GM12872 (cell line): ENCODE measurements around the gene MXD4.

Experiments used
- TF ChIP-seq, protein P1 (sequence below): IDR thresholded peaks from 3 replicates; pipeline ENCODE4 v1.5.1; 2011; ENCODE audit warnings: low read depth, mild to moderate bottlenecking, low read length, moderate library complexity; ENCODE audit not compliant: insufficient read depth

Gene MXD4

DNA sequence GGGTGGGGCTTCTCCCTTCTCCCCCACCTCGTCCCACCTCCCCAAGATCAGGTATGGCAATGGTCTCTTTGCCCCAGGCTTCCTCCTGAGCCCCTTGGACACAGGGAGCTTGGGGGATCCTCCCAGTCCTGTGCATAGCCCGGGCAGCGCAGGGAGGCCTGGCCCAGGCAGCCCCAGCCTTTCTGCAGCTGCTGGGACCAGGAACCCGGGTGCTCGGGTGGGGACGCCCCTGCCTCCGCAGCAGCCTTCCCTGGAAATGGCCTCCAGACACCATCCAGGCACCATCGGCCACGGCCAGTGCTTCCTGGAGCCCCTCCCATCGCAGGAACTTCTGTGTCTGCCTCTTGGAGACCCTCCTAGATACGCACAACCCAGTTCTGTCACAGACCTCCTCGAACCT is 5.9 kb upstream of the MXD4 start:
- TF ChIP-seq, protein P1, sequence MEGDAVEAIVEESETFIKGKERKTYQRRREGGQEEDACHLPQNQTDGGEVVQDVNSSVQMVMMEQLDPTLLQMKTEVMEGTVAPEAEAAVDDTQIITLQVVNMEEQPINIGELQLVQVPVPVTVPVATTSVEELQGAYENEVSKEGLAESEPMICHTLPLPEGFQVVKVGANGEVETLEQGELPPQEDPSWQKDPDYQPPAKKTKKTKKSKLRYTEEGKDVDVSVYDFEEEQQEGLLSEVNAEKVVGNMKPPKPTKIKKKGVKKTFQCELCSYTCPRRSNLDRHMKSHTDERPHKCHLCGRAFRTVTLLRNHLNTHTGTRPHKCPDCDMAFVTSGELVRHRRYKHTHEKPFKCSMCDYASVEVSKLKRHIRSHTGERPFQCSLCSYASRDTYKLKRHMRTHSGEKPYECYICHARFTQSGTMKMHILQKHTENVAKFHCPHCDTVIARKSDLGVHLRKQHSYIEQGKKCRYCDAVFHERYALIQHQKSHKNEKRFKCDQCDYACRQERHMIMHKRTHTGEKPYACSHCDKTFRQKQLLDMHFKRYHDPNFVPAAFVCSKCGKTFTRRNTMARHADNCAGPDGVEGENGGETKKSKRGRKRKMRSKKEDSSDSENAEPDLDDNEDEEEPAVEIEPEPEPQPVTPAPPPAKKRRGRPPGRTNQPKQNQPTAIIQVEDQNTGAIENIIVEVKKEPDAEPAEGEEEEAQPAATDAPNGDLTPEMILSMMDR = no peak

DNA sequence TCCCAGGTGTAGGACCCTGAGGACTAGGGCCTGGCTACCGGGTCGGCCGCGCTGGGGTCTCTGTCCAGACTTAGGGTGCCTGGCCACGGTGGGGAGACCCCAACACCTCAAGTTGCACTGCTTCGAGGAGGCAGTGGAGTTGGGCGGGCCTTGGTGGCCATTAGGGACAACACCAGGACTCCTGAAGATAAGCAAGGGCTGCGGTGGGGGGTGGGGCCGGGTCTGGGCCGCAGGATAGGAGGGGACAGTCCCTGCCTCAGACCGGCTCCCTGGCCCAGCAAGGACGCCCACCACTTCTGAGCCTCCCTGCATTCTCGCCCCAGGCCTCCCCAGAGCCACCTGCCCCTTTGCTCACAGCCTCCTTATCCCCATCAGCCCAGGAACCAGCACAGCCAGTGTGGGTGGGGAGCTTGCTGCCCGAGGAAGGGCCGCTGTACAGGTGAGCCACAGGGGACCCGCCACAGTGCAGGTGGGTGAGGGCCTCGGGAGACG is 5.5 kb upstream of the MXD4 start:
- TF ChIP-seq, protein P1 = no peak

DNA sequence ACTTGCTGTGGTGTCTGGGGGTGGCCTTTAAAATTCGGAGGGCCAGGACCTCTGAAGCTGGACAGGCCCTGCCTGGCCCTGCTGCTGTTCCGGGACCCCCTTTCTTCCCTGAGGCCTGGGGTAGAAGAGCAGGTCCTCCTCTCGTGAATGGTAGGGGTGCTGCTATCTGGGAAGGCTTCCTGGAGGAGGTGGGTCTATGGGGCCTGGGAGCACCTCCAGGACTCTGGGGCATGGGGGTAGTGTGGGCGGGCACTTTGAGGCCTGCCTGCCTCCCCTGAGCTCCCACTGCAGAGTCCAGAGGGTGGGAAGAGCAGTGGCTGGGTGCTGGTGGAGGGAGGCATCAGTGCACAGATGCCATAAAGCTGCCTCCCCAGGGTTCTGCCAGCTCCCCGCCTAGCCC is 4.9 kb upstream of the MXD4 start:
- TF ChIP-seq, protein P1 = no peak

DNA sequence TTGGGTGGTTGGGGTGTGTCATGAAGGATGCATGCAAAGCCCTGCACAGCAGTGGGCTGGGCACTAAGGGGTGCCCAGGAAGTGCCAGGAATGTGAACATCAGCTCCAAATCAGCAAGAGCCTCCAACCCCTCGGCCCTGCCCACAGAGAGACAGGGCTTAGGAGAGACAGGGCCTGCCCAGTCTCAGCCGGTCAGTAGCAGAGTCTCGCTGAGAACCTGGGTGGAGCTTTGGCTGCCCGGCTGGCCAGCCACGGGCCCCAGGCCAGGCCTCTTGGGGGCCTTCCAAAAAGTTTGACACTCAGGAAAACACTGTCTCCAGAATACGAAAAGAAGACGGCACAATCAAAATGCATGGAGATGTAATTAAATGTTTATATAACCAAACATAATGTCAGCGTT is 4.3 kb upstream of the MXD4 start:
- TF ChIP-seq, protein P1 = no peak

DNA sequence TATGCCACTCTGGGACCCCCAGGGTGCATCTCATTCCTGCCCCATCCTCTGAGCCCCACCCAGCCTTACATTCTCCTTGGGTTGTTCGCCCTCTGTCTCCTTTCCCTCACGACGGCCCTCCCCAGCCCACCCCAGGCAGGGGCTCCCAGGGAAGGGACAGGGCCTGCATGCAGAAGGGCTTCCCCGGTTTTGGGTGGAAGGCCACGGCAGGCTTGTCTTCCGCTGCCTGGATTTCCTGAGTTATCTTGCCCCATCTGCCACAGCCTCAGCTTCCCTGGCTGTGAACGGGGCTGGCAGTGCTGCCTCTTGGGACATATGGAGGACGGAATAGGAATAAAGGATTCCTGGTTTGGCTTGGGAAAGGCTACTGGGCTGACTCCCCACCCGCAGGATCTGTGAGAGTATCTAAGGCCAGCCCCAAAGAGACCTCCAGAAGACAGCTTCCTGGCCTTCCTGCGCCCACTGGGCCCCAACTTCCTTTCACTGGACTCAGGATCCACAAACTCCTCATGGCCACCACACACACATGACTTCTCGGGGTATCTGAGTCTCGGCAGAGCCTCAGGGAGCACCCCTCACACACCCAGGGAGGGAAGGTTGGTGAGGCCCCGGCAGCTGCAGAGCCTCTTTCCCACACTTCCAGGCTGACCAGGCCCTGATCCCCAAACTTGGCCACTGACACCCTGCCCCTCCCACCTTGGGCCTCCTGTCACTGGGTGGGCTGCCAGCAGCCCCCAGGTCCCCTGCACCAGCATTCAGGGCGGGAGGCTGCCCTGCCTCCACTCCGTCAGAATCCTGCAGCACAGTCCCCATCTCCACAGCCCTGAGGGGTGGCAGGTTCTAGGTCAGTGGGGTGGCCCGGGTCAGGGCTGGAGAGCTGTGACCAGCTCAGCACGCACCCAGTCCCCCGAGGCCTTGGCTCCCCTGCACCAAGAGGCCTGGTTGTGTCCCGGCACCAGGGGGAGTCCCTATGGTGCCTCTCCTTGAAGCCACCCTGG is 3.5 kb upstream of the MXD4 start:
- TF ChIP-seq, protein P1 = no peak

DNA sequence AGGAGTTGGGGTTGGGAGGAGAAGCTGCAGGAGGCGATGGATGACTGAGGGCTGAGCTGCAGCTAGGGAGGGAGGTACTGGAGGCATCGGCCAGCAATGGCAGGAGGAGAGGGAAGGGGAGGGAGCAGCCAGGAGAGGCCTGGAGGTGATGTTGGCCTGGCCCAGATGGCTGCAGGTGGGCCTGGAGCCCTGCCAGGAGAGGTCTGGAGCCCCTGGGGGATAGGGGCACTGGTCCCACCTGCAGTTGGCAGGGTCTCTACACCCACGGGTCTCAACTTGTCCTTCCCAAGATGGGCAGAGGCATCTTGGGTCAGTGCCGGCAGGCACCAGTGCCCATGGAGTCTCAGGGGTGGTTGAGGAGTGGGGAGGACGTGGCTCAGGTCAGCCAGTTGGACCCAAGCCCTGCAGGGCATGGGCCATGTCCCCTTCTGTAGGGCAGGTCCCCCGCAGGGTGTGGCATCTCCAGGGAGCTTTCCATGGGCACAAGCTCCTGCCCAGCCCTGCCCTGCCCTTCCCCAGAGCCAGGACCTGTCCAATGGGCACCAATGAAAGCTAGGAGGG is 2.7 kb upstream of the MXD4 start:
- TF ChIP-seq, protein P1 = no peak

DNA sequence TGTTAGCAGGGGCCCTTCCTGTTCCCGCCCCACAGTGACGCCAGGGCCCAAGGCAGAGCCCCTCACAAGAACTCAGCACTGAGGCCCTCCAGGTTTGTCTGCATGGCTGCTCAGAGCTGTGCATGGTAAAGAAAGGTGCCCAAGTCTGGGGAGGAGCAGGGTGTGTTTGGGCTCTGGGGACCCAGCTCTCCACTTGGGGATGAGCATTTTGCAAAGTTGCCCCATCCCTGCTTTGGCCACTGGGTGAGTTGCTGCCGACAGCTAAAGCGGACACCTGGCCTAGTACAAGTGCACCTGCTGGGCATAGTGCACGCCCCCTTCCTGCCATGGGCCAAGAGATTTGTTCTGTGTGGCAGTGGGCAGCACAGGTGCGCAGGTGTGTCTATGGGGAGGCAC is 2.0 kb upstream of the MXD4 start:
- TF ChIP-seq, protein P1 = no peak
